Measurements from ENCODE around the gene SH3RF2. TPM values are rescaled to one million over a fixed set of nuclear protein-coding genes. Genes with fewer than 3 reads are reported as not detected.

The SH3RF2 gene
- total and polyA plus RNA-seq, 4 donors, result 1.0 to 10.5 (median 4.9) TPM

DNA sequence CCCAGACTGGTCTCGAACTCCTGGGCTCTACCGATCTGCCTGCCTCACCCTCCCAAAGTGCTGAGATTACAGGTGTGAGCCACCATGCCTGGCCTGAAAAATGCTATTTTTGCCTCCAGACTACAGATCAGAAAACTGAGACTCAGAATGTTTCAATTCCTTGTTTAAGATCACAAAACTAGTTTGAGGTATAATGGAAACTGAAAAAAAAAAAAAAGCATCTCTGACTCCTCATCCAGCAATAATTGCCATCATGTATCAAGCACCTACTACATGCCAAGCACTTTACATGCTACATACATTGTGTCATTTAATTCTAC, 133.4 kb downstream of the SH3RF2 start:
- Histone ChIP-seq H3K9ac (ENCODE audit: low read depth in 1 of 2, low read length in 2 of 2) (no peak overlapping the region), H3K27ac (ENCODE audit: low read depth in 1 of 2, low read length in 2 of 2) (no peak overlapping the region), H3K4me3 (ENCODE audit: low read depth in 1 of 3, low read length in 3 of 3) (no peak overlapping the region), H3K9me3 (ENCODE audit: control insufficient read depth in 4 of 4, low read length in 3 of 4) (no peaks in the 10 kb centered on the region), H3K27me3 (ENCODE audit: control insufficient read depth in 4 of 4, insufficient read depth in 4 of 4, low read length in 3 of 4) (no peaks in the 10 kb centered on the region), H3K4me1 (ENCODE audit: control insufficient read depth in 4 of 4, insufficient read depth in 4 of 4, low read length in 3 of 4) (no peaks in the 10 kb centered on the region), H3K36me3 (ENCODE audit: control insufficient read depth in 4 of 4, insufficient read depth in 3 of 4, low read depth in 1 of 4, low read length in 3 of 4) (peaks cover 0 to 3% (median 0%) of the 10 kb centered on the region in 4 donors)
- TF ChIP-seq MAX (IDR thresholded peaks at IDR 0.05), result no peak
- no peak for TF ChIP-seq ZBTB33 (IDR thresholded peaks at IDR 0.05)
- TF ChIP-seq RXRA (IDR thresholded peaks at IDR 0.05), result no peak
- no peak for TF ChIP-seq FOXA1 (IDR thresholded peaks at IDR 0.05)
- no peak for TF ChIP-seq SP1 (IDR thresholded peaks at IDR 0.05)
- TF ChIP-seq NR2F2 (IDR thresholded peaks at IDR 0.05), result no peak
- no peak for TF ChIP-seq GABPA (IDR thresholded peaks at IDR 0.05 in 1 of 2, conservative IDR thresholded peaks at IDR 0.05 in 1 of 2)
- no peak for TF ChIP-seq ATF3 (IDR thresholded peaks at IDR 0.05)
- TF ChIP-seq REST (IDR thresholded peaks at IDR 0.05), result no peak
- no peak for TF ChIP-seq EGR1 (IDR thresholded peaks at IDR 0.05; ENCODE audit: low read depth in 2 of 2)
- TF ChIP-seq, protein P1, sequence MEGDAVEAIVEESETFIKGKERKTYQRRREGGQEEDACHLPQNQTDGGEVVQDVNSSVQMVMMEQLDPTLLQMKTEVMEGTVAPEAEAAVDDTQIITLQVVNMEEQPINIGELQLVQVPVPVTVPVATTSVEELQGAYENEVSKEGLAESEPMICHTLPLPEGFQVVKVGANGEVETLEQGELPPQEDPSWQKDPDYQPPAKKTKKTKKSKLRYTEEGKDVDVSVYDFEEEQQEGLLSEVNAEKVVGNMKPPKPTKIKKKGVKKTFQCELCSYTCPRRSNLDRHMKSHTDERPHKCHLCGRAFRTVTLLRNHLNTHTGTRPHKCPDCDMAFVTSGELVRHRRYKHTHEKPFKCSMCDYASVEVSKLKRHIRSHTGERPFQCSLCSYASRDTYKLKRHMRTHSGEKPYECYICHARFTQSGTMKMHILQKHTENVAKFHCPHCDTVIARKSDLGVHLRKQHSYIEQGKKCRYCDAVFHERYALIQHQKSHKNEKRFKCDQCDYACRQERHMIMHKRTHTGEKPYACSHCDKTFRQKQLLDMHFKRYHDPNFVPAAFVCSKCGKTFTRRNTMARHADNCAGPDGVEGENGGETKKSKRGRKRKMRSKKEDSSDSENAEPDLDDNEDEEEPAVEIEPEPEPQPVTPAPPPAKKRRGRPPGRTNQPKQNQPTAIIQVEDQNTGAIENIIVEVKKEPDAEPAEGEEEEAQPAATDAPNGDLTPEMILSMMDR (IDR thresholded peaks at IDR 0.05; ENCODE audit: low read depth, low read length, missing input control), result no peak
- no peak for TF ChIP-seq FOXA2 (IDR thresholded peaks at IDR 0.05)
- TF ChIP-seq JUND (IDR thresholded peaks at IDR 0.05), result no peak
- no peak for DNase-seq (ENCODE audit: low spot score)
- 97% methylated on average over 2 of the region's 2 CpGs for WGBS

DNA sequence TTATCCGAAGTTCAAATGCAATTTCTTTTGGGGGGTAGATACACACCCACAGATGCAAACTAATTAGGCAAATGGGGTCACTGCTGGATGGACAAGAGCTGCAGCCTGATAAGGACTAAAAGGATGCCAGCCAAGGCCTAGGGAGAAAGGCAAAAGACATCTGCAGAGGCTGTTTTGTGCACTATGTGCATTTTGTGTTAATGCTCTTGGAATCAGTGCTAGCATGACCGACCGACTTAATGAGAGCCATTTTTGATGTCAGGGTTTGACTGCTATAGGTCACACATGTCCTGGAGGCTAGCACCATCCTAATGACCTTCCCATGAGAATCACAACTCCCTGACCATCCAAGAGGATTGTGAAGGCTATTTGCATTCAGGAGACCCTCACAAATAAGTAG, 134.4 kb downstream of the SH3RF2 start:
- Histone ChIP-seq H3K4me1 (ENCODE audit: control insufficient read depth in 4 of 4, insufficient read depth in 4 of 4, low read length in 3 of 4) (no peaks in the 10 kb centered on the region), H3K9ac (ENCODE audit: low read depth in 1 of 2, low read length in 2 of 2) (no peak overlapping the region), H3K36me3 (ENCODE audit: control insufficient read depth in 4 of 4, insufficient read depth in 3 of 4, low read depth in 1 of 4, low read length in 3 of 4) (peaks cover 0 to 3% (median 0%) of the 10 kb centered on the region in 4 donors), H3K27ac (ENCODE audit: low read depth in 1 of 2, low read length in 2 of 2) (no peak overlapping the region), H3K27me3 (ENCODE audit: control insufficient read depth in 4 of 4, insufficient read depth in 4 of 4, low read length in 3 of 4) (no peaks in the 10 kb centered on the region), H3K4me3 (ENCODE audit: low read depth in 1 of 3, low read length in 3 of 3) (no peak overlapping the region), H3K9me3 (ENCODE audit: control insufficient read depth in 4 of 4, low read length in 3 of 4) (no peaks in the 10 kb centered on the region)
- TF ChIP-seq HNF4A (conservative IDR thresholded peaks at IDR 0.05), result no peak
- no peak for TF ChIP-seq YY1 (IDR thresholded peaks at IDR 0.05)
- no peak for TF ChIP-seq TAF1 (conservative IDR thresholded peaks at IDR 0.05)
- TF ChIP-seq FOXA1 (IDR thresholded peaks at IDR 0.05), result no peak
- no peak for TF ChIP-seq FOXA2 (IDR thresholded peaks at IDR 0.05)
- TF ChIP-seq HNF4G (IDR thresholded peaks at IDR 0.05), result no peak
- no peak for TF ChIP-seq ATF3 (IDR thresholded peaks at IDR 0.05)
- TF ChIP-seq RAD21 (IDR thresholded peaks at IDR 0.05), result no peak
- no peak for TF ChIP-seq GABPA (IDR thresholded peaks at IDR 0.05 in 1 of 2, conservative IDR thresholded peaks at IDR 0.05 in 1 of 2)
- no peak for TF ChIP-seq MAX (IDR thresholded peaks at IDR 0.05)
- 76% methylated on average over 3 of the region's 3 CpGs for WGBS
- DNase-seq (ENCODE audit: low spot score), result no peak

Data from liver (tissue), 9 donors.